ENCODE data around the gene AVPR1B.

The AVPR1B gene

DNA sequence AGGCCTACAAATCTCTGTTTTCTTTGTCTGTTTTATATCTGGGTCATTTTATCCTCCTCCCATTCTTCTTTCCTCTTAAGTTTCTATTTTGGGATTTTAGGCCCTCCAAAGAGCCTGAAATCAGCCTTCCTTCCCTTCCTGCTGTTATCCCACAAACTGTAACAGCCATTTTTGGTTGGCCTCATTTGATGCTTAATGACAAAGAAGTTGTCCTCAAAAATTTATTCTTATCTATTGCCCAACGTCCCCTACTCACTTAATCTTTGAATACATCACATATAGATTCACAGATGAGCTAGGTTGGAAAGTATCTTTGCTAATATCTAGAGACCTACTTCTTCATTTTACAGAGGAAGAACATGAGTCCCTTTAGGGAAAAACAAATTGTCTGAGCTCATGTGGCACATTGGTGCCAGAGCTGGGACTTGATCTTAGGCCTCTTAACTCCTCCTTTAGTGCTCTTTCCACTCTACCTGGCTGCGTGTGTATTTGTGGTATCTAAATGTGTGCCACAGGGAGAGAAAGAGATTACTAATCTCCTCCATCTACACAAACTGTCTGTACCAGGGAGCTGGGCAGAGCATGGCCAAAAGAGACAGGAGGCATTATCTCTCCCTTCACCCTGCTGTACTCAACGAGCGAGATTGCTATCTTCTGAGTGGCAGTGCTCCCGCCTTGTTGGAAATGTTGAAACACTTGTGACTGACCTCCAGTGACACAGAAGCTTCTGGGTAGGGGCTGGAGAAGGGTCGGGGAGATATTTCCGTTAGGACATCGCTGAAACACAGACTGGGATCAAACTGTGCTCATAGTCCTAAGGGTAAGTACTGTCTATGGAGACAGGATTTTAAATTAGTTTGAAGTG lies 34.1 kb downstream of the AVPR1B start:
- no peak overlapping the region for H3K56ac ChIP-seq (ENCODE audit: low read length)
- H3K9ac ChIP-seq (ENCODE audit: low read length): no peak overlapping the region
- H2BK15ac ChIP-seq (replicated peaks; ENCODE audit: low read depth): no peak overlapping the region
- peak overlapping the region; percentile 20 for H2BK5ac ChIP-seq (ENCODE audit: low read length)
- H3K4ac ChIP-seq (ENCODE audit: low read depth, low read length): no peak overlapping the region
- no peaks in the 10 kb centered on the region for H3K36me3 ChIP-seq (ENCODE audit: control insufficient read depth, insufficient read depth, low read length)
- no peaks in the 10 kb centered on the region for H3K27me3 ChIP-seq (ENCODE audit: insufficient read depth, low read length, poor library complexity)
- no peak for DNase-seq
- H3K4me2 ChIP-seq (ENCODE audit: low read length): no peak overlapping the region
- H3K4me1 ChIP-seq (ENCODE audit: control insufficient read depth, low read depth, low read length): peaks cover 2% of the 10 kb centered on the region
- H3K27ac ChIP-seq (ENCODE audit: low read depth, low read length): no peak overlapping the region
- no CpG with 5 or more reads among the region's 8 CpGs for WGBS (ENCODE audit: extremely low coverage, insufficient coverage, low lambda C conversion rate)
- H4K5ac ChIP-seq (ENCODE audit: low read length): no peak overlapping the region
- H3K4me3 ChIP-seq (ENCODE audit: low read length): no peak overlapping the region
- H3K18ac ChIP-seq (ENCODE audit: low read length): no peak overlapping the region
- H3K79me2 ChIP-seq (ENCODE audit: control insufficient read depth, insufficient read depth, low read length): no peaks in the 10 kb centered on the region
- no peak overlapping the region for H2BK120ac ChIP-seq (ENCODE audit: low read depth, low read length)
- no peak overlapping the region for H4K8ac ChIP-seq (ENCODE audit: low read depth, low read length)
- H2AK5ac ChIP-seq (ENCODE audit: low read length): no peak overlapping the region
- no peak overlapping the region for H3K23ac ChIP-seq (ENCODE audit: low read length)
- no peaks in the 10 kb centered on the region for H3K79me1 ChIP-seq (ENCODE audit: low read length)

DNA sequence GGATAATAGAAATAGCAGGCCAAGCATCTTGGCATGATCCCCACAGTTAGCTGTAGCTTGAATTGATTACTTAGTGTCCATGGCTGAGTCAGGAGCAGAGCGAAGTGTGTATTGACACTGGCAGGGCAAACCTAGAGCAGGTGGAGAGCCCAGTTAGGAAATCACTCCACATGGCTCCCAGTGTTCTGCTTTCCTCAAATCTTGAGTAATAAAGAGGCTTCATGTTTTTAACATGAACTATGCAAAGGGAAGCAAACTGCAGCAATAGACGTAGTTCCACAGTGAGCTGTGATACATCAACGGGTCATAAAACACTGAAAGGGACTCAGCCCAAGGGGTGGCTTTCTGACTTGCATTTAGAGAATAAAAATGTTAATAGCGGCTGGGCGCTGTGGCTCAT lies 35.3 kb downstream of the AVPR1B start:
- Histone ChIP-seq H4K8ac (ENCODE audit: low read depth, low read length) (no peak overlapping the region), H3K23ac (ENCODE audit: low read length) (no peak overlapping the region), H3K27me3 (ENCODE audit: insufficient read depth, low read length, poor library complexity) (no peaks in the 10 kb centered on the region), H3K4me2 (ENCODE audit: low read length) (no peak overlapping the region), H3K79me2 (ENCODE audit: control insufficient read depth, insufficient read depth, low read length) (no peaks in the 10 kb centered on the region), H2AK5ac (ENCODE audit: low read length) (no peak overlapping the region), H2BK120ac (ENCODE audit: low read depth, low read length) (no peak overlapping the region), H4K5ac (ENCODE audit: low read length) (no peak overlapping the region), H3K18ac (ENCODE audit: low read length) (no peak overlapping the region), H3K4me1 (ENCODE audit: control insufficient read depth, low read depth, low read length) (peaks cover 2% of the 10 kb centered on the region), H2BK15ac (replicated peaks; ENCODE audit: low read depth) (no peak overlapping the region), H2BK5ac (ENCODE audit: low read length) (no peak overlapping the region), H3K27ac (ENCODE audit: low read depth, low read length) (no peak overlapping the region), H3K9ac (ENCODE audit: low read length) (no peak overlapping the region), H3K79me1 (ENCODE audit: low read length) (no peaks in the 10 kb centered on the region), H3K4me3 (ENCODE audit: low read length) (no peak overlapping the region), H3K36me3 (ENCODE audit: control insufficient read depth, insufficient read depth, low read length) (no peaks in the 10 kb centered on the region), H3K4ac (ENCODE audit: low read depth, low read length) (peak overlapping the region; percentile 24), H3K56ac (ENCODE audit: low read length) (no peak overlapping the region)
- no CpG with 5 or more reads among the region's 5 CpGs for WGBS (ENCODE audit: extremely low coverage, insufficient coverage, low lambda C conversion rate)
- no peak for DNase-seq

DNA sequence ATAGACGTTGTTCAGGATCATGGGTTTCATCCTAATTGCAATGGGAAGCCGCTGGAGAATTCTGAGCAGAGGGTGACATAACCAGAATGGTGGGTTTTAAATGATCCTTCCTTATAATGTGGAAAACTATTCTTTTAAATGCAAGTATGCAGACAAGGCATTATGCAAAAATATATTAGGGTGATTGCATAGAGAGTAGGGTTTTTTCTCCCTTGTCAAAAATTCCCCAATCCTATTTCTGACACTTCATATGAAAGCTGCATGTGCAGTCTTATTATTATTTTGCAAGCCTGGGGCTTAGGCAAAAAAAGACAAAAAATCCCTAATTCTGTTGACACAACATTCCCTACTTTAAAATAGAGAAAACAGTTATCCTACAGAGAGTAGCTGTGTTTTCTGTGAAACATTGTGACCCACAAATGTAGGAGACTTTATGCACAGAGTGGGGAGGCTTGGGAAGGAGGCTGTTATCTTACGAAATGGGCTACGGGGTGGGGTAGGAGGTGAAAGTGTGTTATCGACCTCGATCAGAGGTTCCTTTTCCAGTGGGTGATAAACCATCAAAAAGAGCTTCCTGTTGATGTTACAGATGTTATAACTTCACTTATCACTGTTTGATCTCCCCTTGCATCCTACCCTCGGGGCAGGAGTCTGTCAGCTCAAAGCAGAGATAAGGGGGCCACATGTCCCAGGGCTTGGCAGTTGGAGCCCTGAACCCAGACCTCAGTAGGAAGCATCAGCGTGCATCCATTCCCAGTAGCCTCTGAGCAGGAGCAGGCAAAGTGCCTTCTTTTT lies 37.0 kb downstream of the AVPR1B start:
- Histone ChIP-seq H3K79me2 (ENCODE audit: control insufficient read depth, insufficient read depth, low read length) (no peaks in the 10 kb centered on the region), H4K5ac (ENCODE audit: low read length) (no peak overlapping the region), H2BK5ac (ENCODE audit: low read length) (no peak overlapping the region), H3K23ac (ENCODE audit: low read length) (no peak overlapping the region), H2AK5ac (ENCODE audit: low read length) (no peak overlapping the region), H3K4me2 (ENCODE audit: low read length) (no peak overlapping the region), H3K18ac (ENCODE audit: low read length) (peak overlapping the region; percentile 6), H2BK120ac (ENCODE audit: low read depth, low read length) (no peak overlapping the region), H3K27me3 (ENCODE audit: insufficient read depth, low read length, poor library complexity) (no peaks in the 10 kb centered on the region), H3K56ac (ENCODE audit: low read length) (no peak overlapping the region), H2BK15ac (replicated peaks; ENCODE audit: low read depth) (no peak overlapping the region), H3K4me3 (ENCODE audit: low read length) (no peak overlapping the region), H4K8ac (ENCODE audit: low read depth, low read length) (no peak overlapping the region), H3K4me1 (ENCODE audit: control insufficient read depth, low read depth, low read length) (peaks cover 2% of the 10 kb centered on the region), H3K9ac (ENCODE audit: low read length) (no peak overlapping the region), H3K36me3 (ENCODE audit: control insufficient read depth, insufficient read depth, low read length) (no peaks in the 10 kb centered on the region), H3K79me1 (ENCODE audit: low read length) (no peaks in the 10 kb centered on the region), H3K4ac (ENCODE audit: low read depth, low read length) (no peak overlapping the region), H3K27ac (ENCODE audit: low read depth, low read length) (no peak overlapping the region)
- peak; percentile 68 for DNase-seq
- no CpG with 5 or more reads among the region's 8 CpGs for WGBS (ENCODE audit: extremely low coverage, insufficient coverage, low lambda C conversion rate)

DNA sequence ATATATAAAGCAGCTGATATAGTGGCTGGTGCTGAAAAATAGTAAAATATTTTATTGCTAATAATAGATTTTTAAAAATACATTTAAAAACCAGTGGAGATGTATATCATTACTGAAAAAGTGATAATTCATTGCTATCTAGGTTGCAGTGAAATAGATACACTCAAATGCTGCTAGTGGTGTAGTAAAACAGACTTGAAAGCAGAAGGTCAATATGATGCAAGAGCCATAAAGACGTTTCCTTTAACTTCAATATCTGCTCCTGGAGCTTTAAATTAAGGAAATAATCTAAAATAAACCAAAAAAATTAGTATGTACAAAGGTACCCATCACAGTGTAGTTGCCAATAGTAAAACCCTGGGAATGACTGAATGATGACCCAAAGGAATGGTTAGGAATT lies 38.1 kb downstream of the AVPR1B start:
- H4K8ac ChIP-seq (ENCODE audit: low read depth, low read length): no peak overlapping the region
- H3K79me2 ChIP-seq (ENCODE audit: control insufficient read depth, insufficient read depth, low read length): no peaks in the 10 kb centered on the region
- no CpG with 5 or more reads among the region's 1 CpG for WGBS (ENCODE audit: extremely low coverage, insufficient coverage, low lambda C conversion rate)
- H3K4me2 ChIP-seq (ENCODE audit: low read length): no peak overlapping the region
- no peak overlapping the region for H2AK5ac ChIP-seq (ENCODE audit: low read length)
- no peak overlapping the region for H2BK15ac ChIP-seq (replicated peaks; ENCODE audit: low read depth)
- H3K36me3 ChIP-seq (ENCODE audit: control insufficient read depth, insufficient read depth, low read length): no peaks in the 10 kb centered on the region
- no peak overlapping the region for H4K5ac ChIP-seq (ENCODE audit: low read length)
- H3K27ac ChIP-seq (ENCODE audit: low read depth, low read length): no peak overlapping the region
- H3K9ac ChIP-seq (ENCODE audit: low read length): no peak overlapping the region
- no peak overlapping the region for H2BK120ac ChIP-seq (ENCODE audit: low read depth, low read length)
- H3K4me1 ChIP-seq (ENCODE audit: control insufficient read depth, low read depth, low read length): peaks cover 2% of the 10 kb centered on the region
- no peak overlapping the region for H2BK5ac ChIP-seq (ENCODE audit: low read length)
- no peak overlapping the region for H3K56ac ChIP-seq (ENCODE audit: low read length)
- DNase-seq: no peak
- H3K27me3 ChIP-seq (ENCODE audit: insufficient read depth, low read length, poor library complexity): no peaks in the 10 kb centered on the region
- H3K79me1 ChIP-seq (ENCODE audit: low read length): no peaks in the 10 kb centered on the region
- no peak overlapping the region for H3K18ac ChIP-seq (ENCODE audit: low read length)
- H3K4ac ChIP-seq (ENCODE audit: low read depth, low read length): no peak overlapping the region
- H3K4me3 ChIP-seq (ENCODE audit: low read length): no peak overlapping the region
- H3K23ac ChIP-seq (ENCODE audit: low read length): no peak overlapping the region

DNA sequence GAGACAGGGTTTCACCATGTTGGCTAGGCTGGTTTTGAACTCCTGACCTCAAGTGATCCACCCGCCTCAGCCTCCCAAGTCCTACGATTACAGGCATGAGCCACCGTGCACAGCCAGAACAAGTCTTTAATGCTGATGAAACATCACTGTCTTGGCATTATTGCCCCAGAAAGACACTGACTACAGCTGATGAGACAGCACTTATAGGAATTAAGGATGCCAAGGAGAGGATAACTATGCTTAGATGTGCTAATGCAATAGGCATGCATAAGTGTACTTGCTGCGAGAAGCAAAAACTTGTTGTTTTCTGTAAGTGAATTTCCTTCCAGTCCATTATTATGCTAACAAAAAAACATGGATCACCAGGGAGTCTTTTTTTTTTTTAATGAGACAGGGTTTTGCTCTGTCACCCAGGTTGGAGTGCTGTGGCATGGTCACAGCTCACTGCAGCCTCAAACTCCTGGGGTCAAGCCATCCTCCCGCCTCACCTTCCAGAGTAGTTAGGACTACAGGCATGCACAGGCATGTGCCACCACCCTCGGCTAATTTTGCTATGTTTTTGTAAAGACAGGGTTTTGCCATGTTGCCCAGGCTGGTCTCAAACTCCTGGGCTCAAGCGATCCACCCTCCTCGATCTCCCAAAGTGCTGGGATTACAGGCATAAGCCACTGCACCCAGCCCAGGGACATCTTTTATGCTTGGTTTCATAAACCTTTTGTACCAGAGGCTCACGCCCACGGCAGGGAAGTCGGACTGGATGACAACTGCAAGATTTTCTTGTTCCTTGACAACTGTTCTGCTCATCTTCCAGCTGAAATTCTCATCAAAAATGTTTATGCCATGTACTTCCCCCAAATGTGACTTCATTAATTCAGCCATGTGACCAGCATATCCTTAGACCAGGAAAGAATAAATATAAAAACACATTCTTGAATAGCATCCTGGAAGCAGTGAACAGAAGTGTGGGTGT lies 41.1 kb downstream of the AVPR1B start:
- H2BK5ac ChIP-seq (ENCODE audit: low read length): no peak overlapping the region
- H2BK120ac ChIP-seq (ENCODE audit: low read depth, low read length): no peak overlapping the region
- H3K36me3 ChIP-seq (ENCODE audit: control insufficient read depth, insufficient read depth, low read length): no peaks in the 10 kb centered on the region
- H3K27me3 ChIP-seq (ENCODE audit: insufficient read depth, low read length, poor library complexity): no peaks in the 10 kb centered on the region
- DNase-seq: peak; percentile 40
- H3K4me1 ChIP-seq (ENCODE audit: control insufficient read depth, low read depth, low read length): peaks cover 3% of the 10 kb centered on the region
- no peak overlapping the region for H3K4me3 ChIP-seq (ENCODE audit: low read length)
- H3K4me2 ChIP-seq (ENCODE audit: low read length): no peak overlapping the region
- H2AK5ac ChIP-seq (ENCODE audit: low read length): no peak overlapping the region
- H3K27ac ChIP-seq (ENCODE audit: low read depth, low read length): peak overlapping the region; percentile 31
- no peak overlapping the region for H3K18ac ChIP-seq (ENCODE audit: low read length)
- H3K9ac ChIP-seq (ENCODE audit: low read length): no peak overlapping the region
- no peak overlapping the region for H3K56ac ChIP-seq (ENCODE audit: low read length)
- no CpG with 5 or more reads among the region's 11 CpGs for WGBS (ENCODE audit: extremely low coverage, insufficient coverage, low lambda C conversion rate)
- H3K4ac ChIP-seq (ENCODE audit: low read depth, low read length): no peak overlapping the region
- H4K5ac ChIP-seq (ENCODE audit: low read length): no peak overlapping the region
- H4K8ac ChIP-seq (ENCODE audit: low read depth, low read length): no peak overlapping the region
- no peak overlapping the region for H2BK15ac ChIP-seq (replicated peaks; ENCODE audit: low read depth)
- no peaks in the 10 kb centered on the region for H3K79me1 ChIP-seq (ENCODE audit: low read length)
- no peaks in the 10 kb centered on the region for H3K79me2 ChIP-seq (ENCODE audit: control insufficient read depth, insufficient read depth, low read length)
- H3K23ac ChIP-seq (ENCODE audit: low read length): no peak overlapping the region
